ENCODE data around the gene GSK3B.

The GSK3B gene

GRCh38 chr3:119873646-119874045 lies 220.6 kb downstream of the GSK3B start:
- no peak overlapping the region for H4K91ac ChIP-seq (ENCODE audit: low read depth, low read length, poor library complexity)
- peaks cover 0 to 53% of the 10 kb centered on the region in 2 donors for H3K36me3 ChIP-seq (replicated peaks in 1 of 2; ENCODE audit: control insufficient read depth in 2 of 2, insufficient read depth in 2 of 2, low read length in 2 of 2)
- H2BK120ac ChIP-seq (ENCODE audit: low read depth, low read length): no peak overlapping the region
- no peak overlapping the region for H2BK15ac ChIP-seq (ENCODE audit: low read length)
- H3K4me1 ChIP-seq (ENCODE audit: control insufficient read depth in 2 of 2, insufficient read depth in 1 of 2, low read depth in 1 of 2, low read length in 2 of 2): no peaks in the 10 kb centered on the region
- no peak overlapping the region for H3K14ac ChIP-seq (ENCODE audit: low read length)
- H2AK5ac ChIP-seq (ENCODE audit: low read depth, low read length): no peak overlapping the region
- H3K27me3 ChIP-seq (ENCODE audit: control insufficient read depth in 3 of 3, insufficient read depth in 3 of 3, low read depth in 1 of 3, low read length in 3 of 3): no peaks in the 10 kb centered on the region
- H3K4me2 ChIP-seq (ENCODE audit: insufficient read depth, low read length, poor library complexity, severe bottlenecking): no peak overlapping the region
- WGBS, 2 donors (ENCODE audit: extremely low coverage in 2 of 2, insufficient read length in 2 of 2, insufficient replicate concordance in 1 of 2): no CpG with 5 or more reads among the region's 2 CpGs
- H4K8ac ChIP-seq (ENCODE audit: low read depth, low read length): no peak overlapping the region
- no peak overlapping the region for H3K9ac ChIP-seq (ENCODE audit: low read depth, low read length, poor library complexity)
- no peak overlapping the region for H3K18ac ChIP-seq (ENCODE audit: low read length)
- no peak for DNase-seq (ENCODE audit: low spot score)
- no peak overlapping the region for H2BK12ac ChIP-seq (ENCODE audit: low read length)
- H2AFZ ChIP-seq (ENCODE audit: low read length): no peak overlapping the region
- H3K27ac ChIP-seq (replicated peaks; ENCODE audit: low read length): no peak overlapping the region
- no peak overlapping the region for H3K4ac ChIP-seq (ENCODE audit: low read length)
- H3K4me3 ChIP-seq (ENCODE audit: low read length in 2 of 2): no peak overlapping the region
- no peaks in the 10 kb centered on the region for H3K79me1 ChIP-seq (ENCODE audit: low read depth, low read length)
- H3K23ac ChIP-seq (ENCODE audit: low read depth, low read length, poor library complexity): no peak overlapping the region
- H2BK5ac ChIP-seq (ENCODE audit: low read length): no peak overlapping the region
- no peaks in the 10 kb centered on the region for H3K9me3 ChIP-seq (replicated peaks in 1 of 2; ENCODE audit: control insufficient read depth in 2 of 2, insufficient read depth in 1 of 2, low read depth in 1 of 2, low read length in 2 of 2)

GRCh38 chr3:119872773-119873172 lies 221.5 kb downstream of the GSK3B start:
- H3K18ac ChIP-seq (ENCODE audit: low read length): no peak overlapping the region

GRCh38 chr3:119871571-119871970 lies 222.7 kb downstream of the GSK3B start:
- Histone ChIP-seq H2AK5ac (ENCODE audit: low read depth, low read length) (no peak overlapping the region), H2BK5ac (ENCODE audit: low read length) (no peak overlapping the region), H3K36me3 (replicated peaks in 1 of 2; ENCODE audit: control insufficient read depth in 2 of 2, insufficient read depth in 2 of 2, low read length in 2 of 2) (peaks cover 0 to 42% of the 10 kb centered on the region in 2 donors), H2AFZ (ENCODE audit: low read length) (no peak overlapping the region), H3K27me3 (ENCODE audit: control insufficient read depth in 3 of 3, insufficient read depth in 3 of 3, low read depth in 1 of 3, low read length in 3 of 3) (no peaks in the 10 kb centered on the region), H3K14ac (ENCODE audit: low read length) (no peak overlapping the region), H4K91ac (ENCODE audit: low read depth, low read length, poor library complexity) (no peak overlapping the region), H3K18ac (ENCODE audit: low read length) (no peak overlapping the region), H3K23ac (ENCODE audit: low read depth, low read length, poor library complexity) (no peak overlapping the region), H3K4me1 (ENCODE audit: control insufficient read depth in 2 of 2, insufficient read depth in 1 of 2, low read depth in 1 of 2, low read length in 2 of 2) (no peaks in the 10 kb centered on the region), H2BK12ac (ENCODE audit: low read length) (no peak overlapping the region), H3K4ac (ENCODE audit: low read length) (no peak overlapping the region), H3K4me3 (ENCODE audit: low read length in 2 of 2) (no peak overlapping the region), H3K9me3 (replicated peaks in 1 of 2; ENCODE audit: control insufficient read depth in 2 of 2, insufficient read depth in 1 of 2, low read depth in 1 of 2, low read length in 2 of 2) (no peaks in the 10 kb centered on the region), H4K8ac (ENCODE audit: low read depth, low read length) (no peak overlapping the region), H3K27ac (replicated peaks; ENCODE audit: low read length) (no peak overlapping the region), H2BK120ac (ENCODE audit: low read depth, low read length) (no peak overlapping the region), H3K79me1 (ENCODE audit: low read depth, low read length) (no peaks in the 10 kb centered on the region), H3K4me2 (ENCODE audit: insufficient read depth, low read length, poor library complexity, severe bottlenecking) (no peak overlapping the region), H3K9ac (ENCODE audit: low read depth, low read length, poor library complexity) (no peak overlapping the region), H2BK15ac (ENCODE audit: low read length) (no peak overlapping the region)
- no peak for DNase-seq (ENCODE audit: low spot score)
- WGBS, 2 donors (ENCODE audit: extremely low coverage in 2 of 2, insufficient read length in 2 of 2, insufficient replicate concordance in 1 of 2): no CpG with 5 or more reads among the region's 1 CpG

More at GRCh38 chr3:119872773-119873172, 221.5 kb downstream of the GSK3B start:
- Histone ChIP-seq H3K27me3 (ENCODE audit: control insufficient read depth in 3 of 3, insufficient read depth in 3 of 3, low read depth in 1 of 3, low read length in 3 of 3) (no peaks in the 10 kb centered on the region), H2BK120ac (ENCODE audit: low read depth, low read length) (no peak overlapping the region), H2AFZ (ENCODE audit: low read length) (no peak overlapping the region), H2BK15ac (ENCODE audit: low read length) (no peak overlapping the region), H3K79me1 (ENCODE audit: low read depth, low read length) (no peaks in the 10 kb centered on the region), H3K14ac (ENCODE audit: low read length) (no peak overlapping the region), H3K4me2 (ENCODE audit: insufficient read depth, low read length, poor library complexity, severe bottlenecking) (no peak overlapping the region), H4K91ac (ENCODE audit: low read depth, low read length, poor library complexity) (no peak overlapping the region), H3K4me3 (ENCODE audit: low read length in 2 of 2) (no peak overlapping the region), H2BK12ac (ENCODE audit: low read length) (no peak overlapping the region), H3K9me3 (replicated peaks in 1 of 2; ENCODE audit: control insufficient read depth in 2 of 2, insufficient read depth in 1 of 2, low read depth in 1 of 2, low read length in 2 of 2) (no peaks in the 10 kb centered on the region), H3K23ac (ENCODE audit: low read depth, low read length, poor library complexity) (no peak overlapping the region), H4K8ac (ENCODE audit: low read depth, low read length) (no peak overlapping the region), H3K36me3 (replicated peaks in 1 of 2; ENCODE audit: control insufficient read depth in 2 of 2, insufficient read depth in 2 of 2, low read length in 2 of 2) (peaks cover 0 to 48% of the 10 kb centered on the region in 2 donors), H3K27ac (replicated peaks; ENCODE audit: low read length) (no peak overlapping the region), H2BK5ac (ENCODE audit: low read length) (no peak overlapping the region), H3K9ac (ENCODE audit: low read depth, low read length, poor library complexity) (no peak overlapping the region), H2AK5ac (ENCODE audit: low read depth, low read length) (no peak overlapping the region), H3K4me1 (ENCODE audit: control insufficient read depth in 2 of 2, insufficient read depth in 1 of 2, low read depth in 1 of 2, low read length in 2 of 2) (no peaks in the 10 kb centered on the region), H3K4ac (ENCODE audit: low read length) (no peak overlapping the region)
- no peak for DNase-seq (ENCODE audit: low spot score)
- no CpG with 5 or more reads among the region's 2 CpGs for WGBS, 2 donors (ENCODE audit: extremely low coverage in 2 of 2, insufficient read length in 2 of 2, insufficient replicate concordance in 1 of 2)

- Histone ChIP-seq H2BK12ac (ENCODE audit: low read length) (no peak overlapping the region), H2AFZ (ENCODE audit: low read length) (no peak overlapping the region), H3K79me1 (ENCODE audit: low read depth, low read length) (no peaks in the 10 kb centered on the region), H2BK5ac (ENCODE audit: low read length) (no peak overlapping the region), H3K9me3 (replicated peaks in 1 of 2; ENCODE audit: control insufficient read depth in 2 of 2, insufficient read depth in 1 of 2, low read depth in 1 of 2, low read length in 2 of 2) (no peaks in the 10 kb centered on the region), H3K4ac (ENCODE audit: low read length) (no peak overlapping the region), H2BK120ac (ENCODE audit: low read depth, low read length) (no peak overlapping the region), H3K27ac (replicated peaks; ENCODE audit: low read length) (no peak overlapping the region), H2BK15ac (ENCODE audit: low read length) (no peak overlapping the region), H3K14ac (ENCODE audit: low read length) (no peak overlapping the region), H3K27me3 (ENCODE audit: control insufficient read depth in 3 of 3, insufficient read depth in 3 of 3, low read depth in 1 of 3, low read length in 3 of 3) (no peaks in the 10 kb centered on the region), H3K36me3 (replicated peaks in 1 of 2; ENCODE audit: control insufficient read depth in 2 of 2, insufficient read depth in 2 of 2, low read length in 2 of 2) (peaks cover 0 to 47% of the 10 kb centered on the region in 2 donors), H3K4me3 (ENCODE audit: low read length in 2 of 2) (no peak overlapping the region), H3K23ac (ENCODE audit: low read depth, low read length, poor library complexity) (no peak overlapping the region), H4K8ac (ENCODE audit: low read depth, low read length) (no peak overlapping the region), H3K18ac (ENCODE audit: low read length) (no peak overlapping the region), H3K4me1 (ENCODE audit: control insufficient read depth in 2 of 2, insufficient read depth in 1 of 2, low read depth in 1 of 2, low read length in 2 of 2) (no peaks in the 10 kb centered on the region), H3K4me2 (ENCODE audit: insufficient read depth, low read length, poor library complexity, severe bottlenecking) (no peak overlapping the region), H4K91ac (ENCODE audit: low read depth, low read length, poor library complexity) (no peak overlapping the region), H2AK5ac (ENCODE audit: low read depth, low read length) (no peak overlapping the region), H3K9ac (ENCODE audit: low read depth, low read length, poor library complexity) (no peak overlapping the region)
- no peak for DNase-seq (ENCODE audit: low spot score)
These were observed 223.7 kb downstream of the GSK3B start for GRCh38 chr3:119870512-119870911.
